NT2/D1 (cell line): ENCODE data around the gene SUSD5.

Experiments used
- DNase-seq: peaks from one replicate; pipeline ENCODE4 v3.0.0-alpha.2; 2011; ENCODE audit warnings: low read depth, low spot score
- H3K27me3 ChIP-seq: 2 replicates; pipeline ENCODE4 v1.6.0; 2011; ENCODE audit warnings: mild to moderate bottlenecking; ENCODE audit not compliant: insufficient read length, insufficient read depth
- H3K36me3 ChIP-seq: 2 replicates; pipeline ENCODE4 v1.6.1; 2011; ENCODE audit warnings: mild to moderate bottlenecking, low read length, mixed read lengths; ENCODE audit not compliant: insufficient read depth, insufficient read length
- H3K4me1 ChIP-seq: 2 replicates; pipeline ENCODE4 v1.5.1; 2011; ENCODE audit not compliant: insufficient read depth, insufficient read length
- H3K4me3 ChIP-seq: 2 replicates; pipeline ENCODE4 v1.5.1; 2011; ENCODE audit warnings: low read depth; ENCODE audit not compliant: insufficient read length
- H3K9ac ChIP-seq: 2 replicates; pipeline ENCODE4 v1.6.0; 2011; ENCODE audit warnings: low read depth; ENCODE audit not compliant: insufficient read length
- H3K9me3 ChIP-seq: 2 replicates; pipeline ENCODE4 v1.5.1; 2011; ENCODE audit warnings: mild to moderate bottlenecking, low read length; ENCODE audit not compliant: insufficient read depth
- SUZ12 ChIP-seq: IDR thresholded peaks from 2 replicates; pipeline ENCODE4 v1.6.1; 2011; ENCODE audit not compliant: insufficient read length, insufficient read depth; ENCODE audit errors: extremely low read depth
- YY1 ChIP-seq: IDR thresholded peaks from 2 replicates; pipeline ENCODE4 v1.6.1; 2011; ENCODE audit not compliant: insufficient read length, insufficient read depth
- ZNF274 ChIP-seq: IDR thresholded peaks from 2 replicates; pipeline ENCODE4 v1.6.1; 2011; ENCODE audit warnings: mild to moderate bottlenecking, low read depth, low read length

SUSD5 gene

DNA sequence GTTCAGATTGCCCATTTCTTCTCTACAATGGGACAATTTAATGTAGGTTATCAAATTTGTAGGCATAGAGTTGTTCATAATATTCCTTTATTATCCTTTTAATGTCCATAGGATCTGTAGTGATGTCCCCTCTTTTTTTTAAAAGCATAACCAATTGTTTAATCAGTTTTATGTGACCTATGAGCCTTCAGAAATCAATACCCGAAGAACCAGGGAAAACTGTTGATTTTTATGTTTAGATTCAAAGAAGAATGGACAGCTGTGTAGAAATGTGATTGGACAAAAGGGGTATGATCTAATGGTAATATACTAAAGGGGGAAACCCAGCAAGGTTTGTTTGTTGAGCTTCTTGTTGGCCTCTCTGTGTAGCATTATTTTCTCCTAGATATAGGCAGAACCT, 39.5 kb downstream of the SUSD5 start:
- no peak for DNase-seq
- TF ChIP-seq ZNF274 (no peak), YY1 (no peak), SUZ12 (no peak)
- Histone ChIP-seq H3K4me1 (no peaks in the 10 kb centered on the region), H3K36me3 (no peaks in the 10 kb centered on the region), H3K4me3 (no peak overlapping the region), H3K27me3 (no peaks in the 10 kb centered on the region), H3K9me3 (no peaks in the 10 kb centered on the region), H3K9ac (no peak overlapping the region)

GRCh38 chr3:33174711-33175414, 43.7 kb downstream of the SUSD5 start:
- no peaks in the 10 kb centered on the region for H3K27me3 ChIP-seq
- no peak for DNase-seq
- H3K9ac ChIP-seq: no peak overlapping the region
- H3K9me3 ChIP-seq: no peaks in the 10 kb centered on the region
- TF ChIP-seq ZNF274: no peak
- TF ChIP-seq YY1: no peak
- no peak for TF ChIP-seq SUZ12
- no peaks in the 10 kb centered on the region for H3K36me3 ChIP-seq
- peaks cover 2% of the 10 kb centered on the region for H3K4me1 ChIP-seq
- H3K4me3 ChIP-seq: no peak overlapping the region

- Histone ChIP-seq H3K9me3 (no peaks in the 10 kb centered on the region), H3K27me3 (no peaks in the 10 kb centered on the region), H3K4me1 (peaks cover 2% of the 10 kb centered on the region), H3K36me3 (no peaks in the 10 kb centered on the region), H3K4me3 (no peak overlapping the region), H3K9ac (no peak overlapping the region)
- TF ChIP-seq SUZ12 (no peak), ZNF274 (no peak), YY1 (no peak)
- DNase-seq: no peak
These were observed 44.5 kb downstream of the SUSD5 start for GRCh38 chr3:33174095-33174494.

GRCh38 chr3:33173672-33174071, 44.9 kb downstream of the SUSD5 start:
- no peak overlapping the region for H3K4me3 ChIP-seq
- no peaks in the 10 kb centered on the region for H3K9me3 ChIP-seq
- no peaks in the 10 kb centered on the region for H3K36me3 ChIP-seq
- H3K4me1 ChIP-seq: peaks cover 2% of the 10 kb centered on the region
- H3K27me3 ChIP-seq: no peaks in the 10 kb centered on the region
- no peak overlapping the region for H3K9ac ChIP-seq
- TF ChIP-seq ZNF274 (no peak), YY1 (no peak), SUZ12 (no peak)
- DNase-seq: no peak

DNA sequence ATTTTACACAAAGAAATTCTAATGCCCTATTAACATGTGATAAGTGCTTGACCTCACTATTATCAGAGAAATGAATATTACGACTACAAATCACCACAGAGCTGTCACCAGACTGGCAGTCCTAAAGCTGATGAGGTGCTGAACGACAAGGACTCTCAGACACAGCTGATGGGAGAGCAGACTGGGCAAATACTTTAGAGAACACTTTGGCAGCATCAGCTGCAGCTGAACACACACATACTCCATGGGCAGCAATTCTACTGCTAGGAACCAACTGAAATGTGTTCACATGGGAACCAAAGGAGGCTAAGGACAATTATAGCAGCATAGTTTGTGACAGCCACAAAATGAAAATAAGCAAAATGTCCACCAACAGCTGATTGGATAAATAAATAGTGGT, 45.5 kb downstream of the SUSD5 start:
- H3K4me3 ChIP-seq: no peak overlapping the region
- no peak for DNase-seq
- no peaks in the 10 kb centered on the region for H3K9me3 ChIP-seq
- H3K27me3 ChIP-seq: no peaks in the 10 kb centered on the region
- no peak overlapping the region for H3K9ac ChIP-seq
- H3K36me3 ChIP-seq: no peaks in the 10 kb centered on the region
- H3K4me1 ChIP-seq: peaks cover 2% of the 10 kb centered on the region
- no peak for TF ChIP-seq YY1
- TF ChIP-seq ZNF274: no peak
- no peak for TF ChIP-seq SUZ12

DNA sequence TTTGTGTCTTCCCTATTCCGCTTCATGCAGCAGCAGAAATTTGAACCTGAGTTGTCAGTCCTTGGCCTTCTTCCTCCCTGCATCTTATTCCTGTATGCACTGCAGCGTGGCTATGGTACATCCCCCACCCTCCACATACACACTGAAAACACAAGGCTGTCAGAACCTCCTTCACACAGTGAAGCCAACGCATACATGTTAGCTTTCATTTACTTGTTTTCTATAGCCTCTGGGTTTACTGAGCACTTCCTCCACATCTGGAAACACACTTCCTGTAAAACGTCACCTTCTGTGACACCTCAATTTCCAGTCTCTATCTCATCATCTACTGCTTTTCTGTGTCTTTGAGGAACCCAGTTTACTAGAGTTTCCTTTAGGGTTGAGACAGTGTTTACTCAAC, 47.0 kb downstream of the SUSD5 start:
- no peak for DNase-seq
- no peak overlapping the region for H3K4me3 ChIP-seq
- H3K36me3 ChIP-seq: no peaks in the 10 kb centered on the region
- TF ChIP-seq YY1 (no peak), ZNF274 (no peak), SUZ12 (no peak)
- peaks cover 2% of the 10 kb centered on the region for H3K4me1 ChIP-seq
- H3K9me3 ChIP-seq: no peaks in the 10 kb centered on the region
- H3K27me3 ChIP-seq: no peaks in the 10 kb centered on the region
- no peak overlapping the region for H3K9ac ChIP-seq

DNA sequence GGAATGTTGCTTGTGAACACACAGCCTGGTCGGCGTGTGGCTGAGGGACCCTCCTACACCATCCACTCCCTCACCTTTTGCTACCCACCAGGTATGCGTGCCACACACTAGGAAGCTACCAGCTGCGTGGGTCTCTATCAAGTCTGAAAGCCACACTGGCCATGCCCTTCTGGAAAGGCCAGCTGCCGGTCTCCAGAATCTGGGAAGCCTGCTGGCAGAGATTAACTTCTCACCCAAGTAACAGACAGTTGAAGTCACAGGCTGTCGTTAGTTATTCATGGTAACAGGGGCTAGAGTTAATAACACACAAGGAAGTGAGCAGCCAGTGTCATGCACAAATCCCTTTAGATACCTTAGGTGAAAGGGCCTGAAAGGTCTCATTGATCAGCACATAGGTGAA, 48.1 kb downstream of the SUSD5 start:
- no peak for DNase-seq
- Histone ChIP-seq H3K27me3 (no peaks in the 10 kb centered on the region), H3K36me3 (no peaks in the 10 kb centered on the region), H3K4me3 (no peak overlapping the region), H3K4me1 (peaks cover 2% of the 10 kb centered on the region), H3K9ac (no peak overlapping the region), H3K9me3 (no peaks in the 10 kb centered on the region)
- TF ChIP-seq ZNF274 (no peak), YY1 (no peak), SUZ12 (no peak)
